Gastroesophageal sphincter (tissue), 3 donors: ENCODE results near the gene C11orf58.

Experiments used
- CTCF ChIP-seq, 4 experiments: fragments of 200-600 bp in 2 of 4; fragments of 450-650 bp in 2 of 4; sonication (generic) in 1 of 4; IDR thresholded peaks; one replicate each; pipeline ENCODE4 v1.5.1; 2017 to 2019; ENCODE audit warnings: antibody characterized with exemption in 4 of 4, mild to moderate bottlenecking in 2 of 4, moderate library complexity in 2 of 4
- EP300 ChIP-seq: sonication (generic); formaldehyde crosslinking; IDR thresholded peaks from one replicate; pipeline ENCODE4 v1.6.1; 2017; ENCODE audit warnings: antibody characterized with exemption, mild to moderate bottlenecking
- POLR2A ChIP-seq, 2 donors: fragments of 450-650 bp; IDR thresholded peaks; one replicate each; pipeline ENCODE4 v1.6.1; 2017; ENCODE audit warnings: antibody characterized with exemption in 2 of 2, mild to moderate bottlenecking in 2 of 2, moderate library complexity in 1 of 2

DNA sequence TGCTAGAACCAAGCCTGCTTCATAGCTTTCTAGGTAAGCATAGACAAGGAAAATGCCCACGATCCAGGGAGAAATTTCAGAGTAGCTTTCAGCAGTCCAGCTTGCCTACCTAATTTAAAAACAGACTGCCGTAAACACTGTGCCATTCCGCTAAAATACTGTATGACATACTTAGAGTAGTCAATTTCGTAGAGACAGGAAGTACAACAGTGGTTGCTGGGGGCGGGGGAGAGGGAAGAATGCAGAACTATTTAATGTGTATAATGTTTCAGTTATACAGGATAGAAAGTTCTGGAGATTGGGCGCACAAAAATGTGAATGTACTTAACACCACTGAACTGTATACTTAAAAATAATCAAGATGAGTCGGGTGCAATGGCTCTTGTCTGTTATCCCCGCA is 56.7 kb downstream of the C11orf58 start:
- TF ChIP-seq CTCF (IDR thresholded peaks at IDR 0.05) (no peak), POLR2A (IDR thresholded peaks at IDR 0.05) (no peak), EP300 (no peak)
